Stimulated activated memory B cell treated with anti-CD40 and anti-IgM and Interleukin-4, amounts not matched to agents 10 μg/mL and 1 μg/mL and 100 μg/mL, for 72 hours (primary cell): ENCODE measurements around the gene PDZD11.

Experiments
- ATAC-seq: fragments of 150-1000 bp; cut with Tn5 transposase; 2 replicates; pipeline ENCODE4 v1.10.0; 2021
- H3K27ac Mint-ChIP-seq: one replicate; pipeline ENCODE4 v1.8.0; 2022; ENCODE audit warnings: mild to moderate bottlenecking, mixed read lengths
- H3K27me3 Mint-ChIP-seq: one replicate; pipeline ENCODE4 v1.8.0; 2022; ENCODE audit warnings: mixed read lengths
- H3K36me3 Mint-ChIP-seq: one replicate; pipeline ENCODE4 v1.8.0; 2022; ENCODE audit warnings: mixed read lengths
- H3K4me1 Mint-ChIP-seq: one replicate; pipeline ENCODE4 v1.8.0; 2022; ENCODE audit warnings: mixed read lengths
- H3K4me3 Mint-ChIP-seq: one replicate; pipeline ENCODE4 v1.8.0; 2022; ENCODE audit warnings: mild to moderate bottlenecking, moderate library complexity, mixed read lengths
- H3K9me3 Mint-ChIP-seq: one replicate; pipeline ENCODE4 v1.8.0; 2022; ENCODE audit warnings: mixed read lengths

Gene PDZD11

GRCh38 chrX:70240751-70241150 is 49.0 kb downstream of the PDZD11 start:
- H3K27me3 Mint-ChIP-seq, result no peaks in the 10 kb centered on the region
- H3K4me1 Mint-ChIP-seq, result no peaks in the 10 kb centered on the region
- H3K4me3 Mint-ChIP-seq, result no peak overlapping the region
- H3K27ac Mint-ChIP-seq, result no peak overlapping the region
- no peaks in the 10 kb centered on the region for H3K36me3 Mint-ChIP-seq
- no peaks in the 10 kb centered on the region for H3K9me3 Mint-ChIP-seq
- no peak for ATAC-seq
